ENCODE data around the gene REPIN1.

- TF ChIP-seq EZH2 (IDR thresholded peaks at IDR 0.05) (no peak), CTCF (IDR thresholded peaks at IDR 0.05 in 2 of 3, conservative IDR thresholded peaks at IDR 0.05 in 1 of 3; ENCODE audit: borderline replicate concordance in 1 of 3, insufficient read depth in 1 of 3, low read depth in 2 of 3, low read length in 2 of 3) (no peak), POLR2A (IDR thresholded peaks at IDR 0.05; ENCODE audit: borderline replicate concordance, extremely low read depth, insufficient read depth, insufficient read length) (no peak), POLR2AphosphoS5 (IDR thresholded peaks at IDR 0.05; ENCODE audit: low read depth, low read length) (no peak), SRF (IDR thresholded peaks at IDR 0.05; ENCODE audit: low read depth) (no peak), SIN3A (IDR thresholded peaks at IDR 0.05; ENCODE audit: low read depth) (no peak), ZFX (IDR thresholded peaks at IDR 0.05) (no peak), REST (IDR thresholded peaks at IDR 0.05; ENCODE audit: low read depth) (no peak), YY1 (IDR thresholded peaks at IDR 0.05; ENCODE audit: extremely low read depth, insufficient replicate concordance, low read depth, low read length) (no peak), SP1 (IDR thresholded peaks at IDR 0.05; ENCODE audit: low read depth) (no peak)
These were observed 6.6 kb upstream of the REPIN1 start for GRCh38 chr7:150361807-150362621.
